Endothelial cell of umbilical vein (primary cell): Measurements from ENCODE around the gene MARK2. TPM values are rescaled to one million over a fixed set of nuclear protein-coding genes. Genes with fewer than 3 reads are reported as not detected.

Experiments
- BruUV-seq: library from RNA; stranded (reverse); fragments of 400-500 nt; replicated peaks from 2 replicates; lab custom pipeline; 2021; lab: Mats Ljungman, UMichigan
- CTCF ChIA-PET: fragments of 300-600, 350-600 bp; sonication (Branson Sonifier 250); formaldehyde crosslinking; loops from one replicate; lab custom pipeline; 2021; ENCODE audit warnings: antibody characterized with exemption, inconsistent platforms; lab: Charles Lee
- POLR2A ChIA-PET: fragments of 300-600, 350-600 bp; sonication (Branson Sonifier 250); formaldehyde crosslinking; loops from one replicate; lab custom pipeline; 2021; ENCODE audit warnings: antibody characterized with exemption, inconsistent platforms; lab: Charles Lee
- DNase-seq: peaks from one replicate; pipeline ENCODE4 v3.0.0-alpha.2; 2011; ENCODE audit warnings: low read depth, low spot score
- FAIRE-seq: peaks from 2 replicates; lab custom pipeline; 2011; peaks lifted over from hg19 to GRCh38; lab: Jason Lieb, UNC
- H2AFZ ChIP-seq: 2 replicates; pipeline ENCODE4 v1.6.0; 2012; ENCODE audit warnings: low read depth, low read length, control low read depth, inconsistent platforms
- H3K27ac ChIP-seq: 2 replicates; pipeline ENCODE4 v1.5.1; 2011; ENCODE audit warnings: low read depth, mild to moderate bottlenecking, control low read depth, low read length, moderate library complexity; ENCODE audit not compliant: insufficient read depth
- H3K27me3 ChIP-seq, 2 experiments: 2 replicates each; pipeline versions ENCODE4 v1.6.0 to v1.6.1; 2011; ENCODE audit warnings: low read length in 2 of 2, mixed read lengths in 1 of 2; ENCODE audit not compliant: control insufficient read depth in 2 of 2, insufficient read depth in 2 of 2
- H3K36me3 ChIP-seq, 2 experiments: 2 replicates in 1 of 2; 3 replicates in 1 of 2; pipeline ENCODE4 v1.5.1; 2011; ENCODE audit warnings: low read length in 2 of 2, mild to moderate bottlenecking in 1 of 2, moderate library complexity in 1 of 2; ENCODE audit not compliant: control insufficient read depth in 2 of 2, insufficient read depth in 2 of 2; ENCODE audit errors: extremely low read depth in 1 of 2
- H3K4me1 ChIP-seq: 3 replicates; pipeline ENCODE4 v1.5.1; 2011; ENCODE audit warnings: mild to moderate bottlenecking, low read length; ENCODE audit not compliant: control insufficient read depth, insufficient read depth; ENCODE audit errors: extremely low read depth
- H3K4me2 ChIP-seq: 2 replicates; pipeline ENCODE4 v1.6.1; 2011; ENCODE audit warnings: low read length, control low read depth, mixed read lengths; ENCODE audit not compliant: insufficient read depth
- H3K4me3 ChIP-seq, 3 experiments: fragments of 200-600 bp in 1 of 3; sonication (generic), shearing (Covaris generic) in 1 of 3; replicated peaks in 1 of 3; 2 replicates each; pipeline ENCODE4 v1.5.1; 2011 to 2016; ENCODE audit warnings: control low read depth in 3 of 3, low read length in 3 of 3, mild to moderate bottlenecking in 2 of 3, inconsistent platforms in 1 of 3, low read depth in 1 of 3, moderate library complexity in 1 of 3; ENCODE audit not compliant: insufficient read depth in 1 of 3
- H3K79me2 ChIP-seq: 2 replicates; pipeline ENCODE4 v1.6.0; 2012; ENCODE audit warnings: low read length, inconsistent platforms; ENCODE audit not compliant: control insufficient read depth, insufficient read depth
- H3K9ac ChIP-seq: replicated peaks from 2 replicates; pipeline ENCODE3; 2011; ENCODE audit warnings: low read length, control low read depth; ENCODE audit not compliant: insufficient read depth; ENCODE audit errors: extremely low read depth
- H3K9me1 ChIP-seq: replicated peaks from 3 replicates; pipeline ENCODE4 v1.6.0; 2011; ENCODE audit warnings: mild to moderate bottlenecking, low read length; ENCODE audit not compliant: control insufficient read depth, insufficient read depth; ENCODE audit errors: extremely low read depth
- H3K9me3 ChIP-seq: replicated peaks from 2 replicates; pipeline ENCODE4 v1.5.1; 2012; ENCODE audit warnings: low read length, inconsistent platforms; ENCODE audit not compliant: control insufficient read depth, insufficient read depth
- H4K20me1 ChIP-seq: replicated peaks from 2 replicates; pipeline ENCODE3; 2011; ENCODE audit warnings: mild to moderate bottlenecking, low read length; ENCODE audit not compliant: control insufficient read depth, insufficient read depth; ENCODE audit errors: extremely low read depth
- EZH2 ChIP-seq: IDR thresholded peaks from 2 replicates; pipeline ENCODE4 v1.6.1; 2012; ENCODE audit warnings: borderline replicate concordance, low read depth, mild to moderate bottlenecking, moderate library complexity, low read length, inconsistent platforms; ENCODE audit not compliant: severe bottlenecking
- FOS ChIP-seq: IDR thresholded peaks from 2 replicates; pipeline ENCODE4 v1.6.1; 2011; ENCODE audit warnings: mild to moderate bottlenecking, low read length, moderate library complexity, borderline replicate concordance; ENCODE audit not compliant: insufficient read depth
- GATA2 ChIP-seq: IDR thresholded peaks from 2 replicates; pipeline ENCODE4 v1.7.0; 2011; ENCODE audit warnings: low read depth, mild to moderate bottlenecking, moderate library complexity, mixed read lengths, low read length; ENCODE audit not compliant: insufficient read length, insufficient read depth
- JUN ChIP-seq: IDR thresholded peaks from 2 replicates; pipeline ENCODE4 v1.6.1; 2011; ENCODE audit warnings: borderline replicate concordance, low read depth; ENCODE audit not compliant: insufficient read length, insufficient read depth
- MYC ChIP-seq: IDR thresholded peaks from one replicate; pipeline ENCODE4 v1.6.1; 2011; ENCODE audit warnings: mild to moderate bottlenecking, low read depth, low read length
- POLR2A ChIP-seq: IDR thresholded peaks from 2 replicates; pipeline ENCODE4 v1.6.1; 2012; ENCODE audit warnings: low read depth, mild to moderate bottlenecking, control low read depth, low read length
- POLR2AphosphoS5 ChIP-seq: IDR thresholded peaks from 2 replicates; pipeline ENCODE4 v1.6.1; 2012; ENCODE audit warnings: low read depth, mild to moderate bottlenecking, control low read depth, low read length, moderate library complexity; ENCODE audit not compliant: insufficient read depth
- dilution Hi-C: fragments of 300-500 bp; cut with MboI; formaldehyde crosslinking; loops from one replicate; pipeline ENCODE4 v1.15.0; 2019; ENCODE audit warnings: low sequenced_read_pairs; ENCODE audit not compliant: extremely low pct_ligation_motif_present
- intact Hi-C: fragments of 100-400 bp; cut with micrococcal nuclease; formaldehyde crosslinking; loops from one replicate; pipeline ENCODE4 v1.10.0; 2022
- polyA plus RNA-seq, 4 experiments: library from polyadenylated mRNA; depleted of rRNA in 3 of 4; stranded (reverse) in 3 of 4; unstranded in 1 of 4; fragments of >200 nt; gene quantifications; 2 replicates each; pipeline versions ENCODE4 v1.2.1 to v1.2.3, GENCODE V29; 2011 to 2012; ENCODE audit warnings: missing spikeins in 1 of 4
- total RNA-seq: library from RNA; stranded (reverse); gene quantifications from 2 replicates; pipeline ENCODE4 v1.2.3, GENCODE V29; 2021
- TF ChIP-seq, protein P1 (sequence below): IDR thresholded peaks from 2 replicates; pipeline ENCODE4 v1.6.1; 2011; ENCODE audit not compliant: insufficient read depth, insufficient read length
- TF ChIP-seq, protein P2 (sequence below), 2 donors: IDR thresholded peaks; 1 replicate in 1 of 2; 2 replicates in 1 of 2; pipeline ENCODE4 v1.5.1; 2011; ENCODE audit warnings: low read length in 2 of 2, mild to moderate bottlenecking in 2 of 2, moderate library complexity in 2 of 2, control low read depth in 1 of 2, inconsistent platforms in 1 of 2, low read depth in 1 of 2; ENCODE audit not compliant: insufficient read depth in 1 of 2; ENCODE audit errors: extremely low read depth in 1 of 2

MARK2 gene
- total and polyA plus RNA-seq, 2 donors (not counting 3 experiments of a cell fraction or from before 2014, with no cell fraction given) = 16.6 to 34.7 TPM

DNA sequence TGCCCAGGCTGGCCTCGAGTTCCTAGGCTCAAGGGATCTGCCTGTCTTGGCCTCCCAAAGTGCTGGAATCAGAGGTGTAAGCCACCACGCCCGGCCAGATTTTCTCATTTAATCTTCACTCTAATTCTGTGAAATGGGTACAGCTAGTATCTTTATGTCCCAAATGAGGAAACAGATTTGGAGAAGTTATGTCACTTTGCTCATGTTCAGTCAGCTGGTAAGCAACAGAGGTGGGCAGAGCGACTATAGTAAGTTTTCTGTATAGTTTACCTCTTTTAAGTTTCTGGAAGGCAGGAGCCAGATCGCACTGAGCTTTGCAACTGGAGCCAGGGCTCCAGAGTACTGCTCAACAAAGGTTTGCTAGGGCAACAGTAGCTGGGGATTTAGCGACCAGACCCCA, 44.9 kb downstream of the MARK2 start:
- no peak for DNase-seq
- no TSS peak for BruUV-seq
- peaks cover 18% of the 10 kb centered on the region for H3K79me2 ChIP-seq
- H3K9me1 ChIP-seq = no peaks in the 10 kb centered on the region
- FAIRE-seq = peak; percentile 33
- H3K4me1 ChIP-seq = peaks cover 11% of the 10 kb centered on the region
- ChIA-PET CTCF (interaction anchor here (1.3 to 2.0 kb wide), 4 partner anchors 9 to 23 kb away, joined by 3 to 5 read pairs (median 4); no protein-coding TSS in a partner anchor), POLR2A (no interaction called here)
- H3K27me3 ChIP-seq = no peaks in the 10 kb centered on the region
- no peak for TF ChIP-seq MYC
- TF ChIP-seq, protein P1, sequence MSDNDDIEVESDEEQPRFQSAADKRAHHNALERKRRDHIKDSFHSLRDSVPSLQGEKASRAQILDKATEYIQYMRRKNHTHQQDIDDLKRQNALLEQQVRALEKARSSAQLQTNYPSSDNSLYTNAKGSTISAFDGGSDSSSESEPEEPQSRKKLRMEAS = no peak
- no peak for TF ChIP-seq FOS
- no peak for TF ChIP-seq POLR2AphosphoS5
- TF ChIP-seq EZH2 = no peak
- TF ChIP-seq, protein P2, sequence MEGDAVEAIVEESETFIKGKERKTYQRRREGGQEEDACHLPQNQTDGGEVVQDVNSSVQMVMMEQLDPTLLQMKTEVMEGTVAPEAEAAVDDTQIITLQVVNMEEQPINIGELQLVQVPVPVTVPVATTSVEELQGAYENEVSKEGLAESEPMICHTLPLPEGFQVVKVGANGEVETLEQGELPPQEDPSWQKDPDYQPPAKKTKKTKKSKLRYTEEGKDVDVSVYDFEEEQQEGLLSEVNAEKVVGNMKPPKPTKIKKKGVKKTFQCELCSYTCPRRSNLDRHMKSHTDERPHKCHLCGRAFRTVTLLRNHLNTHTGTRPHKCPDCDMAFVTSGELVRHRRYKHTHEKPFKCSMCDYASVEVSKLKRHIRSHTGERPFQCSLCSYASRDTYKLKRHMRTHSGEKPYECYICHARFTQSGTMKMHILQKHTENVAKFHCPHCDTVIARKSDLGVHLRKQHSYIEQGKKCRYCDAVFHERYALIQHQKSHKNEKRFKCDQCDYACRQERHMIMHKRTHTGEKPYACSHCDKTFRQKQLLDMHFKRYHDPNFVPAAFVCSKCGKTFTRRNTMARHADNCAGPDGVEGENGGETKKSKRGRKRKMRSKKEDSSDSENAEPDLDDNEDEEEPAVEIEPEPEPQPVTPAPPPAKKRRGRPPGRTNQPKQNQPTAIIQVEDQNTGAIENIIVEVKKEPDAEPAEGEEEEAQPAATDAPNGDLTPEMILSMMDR (IDR thresholded peaks at IDR 0.05; ENCODE audit: extremely low read depth in 1 of 2, insufficient read depth in 1 of 2, low read depth in 1 of 2, low read length in 2 of 2) = no peak
- TF ChIP-seq JUN = no peak
- no peak for TF ChIP-seq GATA2
- TF ChIP-seq POLR2A = no peak
- H3K4me3 ChIP-seq = no peak overlapping the region
- H4K20me1 ChIP-seq = no peaks in the 10 kb centered on the region
- no peak overlapping the region for H3K9ac ChIP-seq
- H3K4me2 ChIP-seq = no peak overlapping the region
- H3K9me3 ChIP-seq = no peaks in the 10 kb centered on the region
- H3K36me3 ChIP-seq = peaks cover 1 to 2% of the 10 kb centered on the region in 2 experiments
- no peak overlapping the region for H3K27ac ChIP-seq
- dilution Hi-C loops (no loop called here), intact Hi-C loops (no loop called here)
- no peak overlapping the region for H2AFZ ChIP-seq
